ELR (cell line): Measurements from ENCODE around the gene TCF4.

Experiments used
- DNase-seq: peaks from one replicate; pipeline ENCODE4 v3.0.0-alpha.2; 2015; ENCODE audit warnings: low read depth

TCF4 gene

DNA sequence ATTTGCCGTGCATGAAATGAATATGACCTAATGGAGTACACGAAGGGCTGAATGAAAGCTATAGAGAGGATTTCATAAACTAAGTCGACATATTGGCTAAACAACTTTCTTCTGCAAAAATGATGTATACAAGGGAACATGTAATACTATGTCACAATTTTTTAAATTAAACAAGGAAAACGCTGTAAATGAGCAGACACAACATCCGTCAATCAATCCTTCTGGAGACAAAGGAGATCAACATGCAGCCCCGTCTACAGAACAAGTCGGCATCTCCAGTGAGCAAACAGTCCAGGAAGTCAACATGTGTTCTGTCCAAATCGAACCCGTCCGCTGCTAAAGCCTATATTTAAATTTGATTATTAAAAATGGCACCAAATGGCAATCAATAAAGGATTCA, 180.8 kb downstream of the TCF4 start:
- no peak for DNase-seq

DNA sequence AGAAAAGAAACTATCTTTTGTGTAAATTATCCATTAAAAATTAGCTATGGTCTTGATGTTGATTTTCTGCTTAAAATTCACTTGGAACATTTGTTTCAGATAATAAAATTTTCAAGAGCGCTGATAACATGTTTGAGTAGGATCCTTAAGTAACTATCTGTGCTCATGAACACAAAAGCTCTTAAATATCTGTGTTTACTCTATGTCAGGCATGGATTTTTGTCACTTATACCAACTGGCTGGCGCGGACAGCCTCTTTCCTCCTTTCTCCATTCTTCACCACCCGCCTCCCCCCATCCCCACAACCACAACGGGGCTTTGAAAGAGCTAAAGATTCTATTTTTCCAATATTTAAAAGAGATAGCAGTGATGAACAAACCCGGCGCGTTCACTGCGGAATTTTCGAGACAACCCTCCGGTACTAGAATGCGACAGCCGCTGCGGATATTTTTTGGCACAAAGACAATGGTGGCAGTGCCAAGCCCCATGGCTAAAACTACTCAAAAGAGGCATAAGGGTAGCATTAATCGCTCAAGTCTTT, 181.5 kb downstream of the TCF4 start:
- DNase-seq = no peak

DNA sequence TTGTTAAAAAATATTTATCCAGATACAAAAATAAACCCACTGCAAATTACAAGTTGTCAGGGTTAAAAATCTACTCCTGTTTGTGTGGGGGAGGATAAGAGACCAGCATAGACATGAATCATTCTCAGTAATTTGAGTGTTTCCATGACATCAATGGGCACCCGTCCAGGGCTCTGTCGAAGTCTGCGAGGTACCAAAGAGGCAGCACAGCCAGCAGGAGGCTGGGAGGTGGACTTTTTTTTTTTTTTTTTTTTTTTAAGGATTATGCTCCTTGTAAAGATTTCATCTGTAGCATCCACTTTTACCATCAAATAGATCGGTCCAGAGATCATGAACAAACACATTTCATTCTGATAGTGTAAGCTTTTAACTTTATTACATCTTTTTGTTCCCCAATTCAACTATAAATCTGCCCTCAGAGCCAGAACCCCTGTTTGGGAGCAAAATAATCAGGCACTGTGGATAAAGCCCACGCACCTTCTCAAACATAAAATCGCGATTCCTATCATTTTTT, 182.0 kb downstream of the TCF4 start:
- DNase-seq = peak; percentile 95

DNA sequence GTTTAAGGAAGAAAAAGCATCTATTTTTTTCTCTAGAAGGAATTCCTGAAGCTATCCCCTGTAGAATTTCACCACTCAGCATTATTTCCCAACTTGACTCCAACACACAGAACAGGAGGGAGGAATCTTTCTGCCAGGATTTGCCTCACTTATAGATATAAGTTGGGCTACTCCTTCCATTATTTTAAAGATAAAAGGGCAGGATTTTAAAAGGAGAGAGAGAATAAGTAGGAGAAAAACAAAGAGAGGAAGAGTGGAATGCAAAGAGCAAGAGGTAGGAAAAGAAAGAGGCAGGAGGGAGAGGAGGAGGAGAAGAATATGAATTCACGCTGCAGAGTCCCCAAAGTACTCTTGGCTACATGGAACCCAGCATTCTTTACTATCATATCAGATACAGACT, 182.5 kb downstream of the TCF4 start:
- no peak for DNase-seq

DNA sequence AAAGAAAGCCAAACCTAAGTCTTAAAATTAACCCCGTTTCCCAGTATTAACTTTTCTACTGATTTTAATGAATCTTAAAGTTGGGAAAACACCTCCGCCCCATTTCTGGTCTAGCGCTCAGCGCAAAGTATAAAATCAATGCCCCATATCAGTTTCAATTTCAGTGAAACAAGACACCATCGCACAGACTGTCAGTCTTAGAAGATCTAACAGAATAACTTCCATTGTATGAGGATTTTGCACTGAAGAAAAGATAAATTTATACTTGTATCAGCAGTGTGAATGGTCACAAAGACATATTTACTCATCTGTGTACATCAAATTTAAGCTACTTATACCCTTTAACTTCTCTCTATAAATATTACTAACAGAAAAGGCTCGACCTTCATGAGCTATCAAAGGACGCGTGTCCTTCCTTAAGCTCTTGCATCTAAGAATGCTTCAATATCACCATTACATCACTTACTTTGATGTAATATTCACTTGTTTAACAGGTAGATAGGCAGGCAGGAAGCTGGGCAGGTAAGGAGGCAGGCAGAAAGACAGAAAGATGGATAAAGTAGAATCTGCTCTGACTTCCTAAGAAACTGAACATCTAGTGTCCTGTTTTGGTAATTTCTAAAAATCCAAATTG, 183.0 kb downstream of the TCF4 start:
- DNase-seq = no peak

DNA sequence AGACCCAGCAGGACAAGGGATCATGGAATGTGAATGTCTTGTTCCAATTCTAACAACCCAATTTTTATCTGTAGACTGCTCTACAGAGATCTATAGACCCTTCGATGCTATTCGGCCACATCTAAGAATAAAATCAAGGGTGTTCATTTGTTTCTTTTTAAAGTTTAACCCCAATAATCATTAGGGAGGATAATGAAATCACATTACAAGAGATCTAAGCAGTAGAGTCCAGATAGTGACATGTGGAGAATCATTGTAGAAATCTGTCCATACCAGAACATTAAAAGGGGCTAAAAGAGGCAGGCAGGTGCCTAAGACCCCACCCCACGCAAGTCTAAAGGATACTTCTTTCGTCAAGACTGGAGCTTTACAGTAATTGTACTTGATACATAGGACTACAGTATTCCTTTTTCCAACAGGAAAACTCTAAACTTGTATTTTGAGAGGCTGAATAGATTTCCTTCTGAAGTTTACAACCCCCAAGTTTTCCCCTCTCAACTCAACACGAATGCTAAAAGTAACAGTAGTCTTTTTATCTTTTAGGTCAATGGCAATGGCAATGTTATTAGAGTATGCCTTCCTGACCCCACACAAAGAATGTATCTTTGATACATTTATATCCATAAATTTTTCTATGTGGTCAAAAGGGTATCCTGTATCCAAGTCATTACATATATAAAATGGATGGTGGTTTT, 183.7 kb downstream of the TCF4 start:
- DNase-seq = no peak

DNA sequence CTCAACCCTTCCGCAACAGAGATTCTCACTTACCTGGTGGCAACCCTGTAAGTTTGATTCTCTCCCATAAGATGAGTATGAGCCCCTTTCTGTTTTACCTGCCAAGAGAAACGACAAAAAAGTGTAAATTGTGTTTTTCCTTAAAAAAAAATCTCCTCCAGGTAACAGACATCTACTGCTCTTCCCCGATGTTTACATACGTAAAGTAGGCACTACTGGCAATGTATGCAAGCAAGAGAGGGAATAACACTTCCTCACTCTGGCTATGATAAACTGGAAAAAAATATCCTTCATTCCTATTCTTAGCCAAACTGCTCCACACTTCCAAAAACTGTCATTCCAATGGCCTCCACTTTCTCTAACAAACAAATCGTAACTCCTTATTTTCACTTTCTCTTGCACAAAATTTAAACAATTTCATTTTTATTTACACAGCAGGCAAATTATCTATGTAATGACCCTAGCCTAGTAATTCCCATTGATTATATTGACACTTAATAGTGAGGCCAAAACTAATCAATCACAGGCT, 184.5 kb downstream of the TCF4 start:
- no peak for DNase-seq

DNA sequence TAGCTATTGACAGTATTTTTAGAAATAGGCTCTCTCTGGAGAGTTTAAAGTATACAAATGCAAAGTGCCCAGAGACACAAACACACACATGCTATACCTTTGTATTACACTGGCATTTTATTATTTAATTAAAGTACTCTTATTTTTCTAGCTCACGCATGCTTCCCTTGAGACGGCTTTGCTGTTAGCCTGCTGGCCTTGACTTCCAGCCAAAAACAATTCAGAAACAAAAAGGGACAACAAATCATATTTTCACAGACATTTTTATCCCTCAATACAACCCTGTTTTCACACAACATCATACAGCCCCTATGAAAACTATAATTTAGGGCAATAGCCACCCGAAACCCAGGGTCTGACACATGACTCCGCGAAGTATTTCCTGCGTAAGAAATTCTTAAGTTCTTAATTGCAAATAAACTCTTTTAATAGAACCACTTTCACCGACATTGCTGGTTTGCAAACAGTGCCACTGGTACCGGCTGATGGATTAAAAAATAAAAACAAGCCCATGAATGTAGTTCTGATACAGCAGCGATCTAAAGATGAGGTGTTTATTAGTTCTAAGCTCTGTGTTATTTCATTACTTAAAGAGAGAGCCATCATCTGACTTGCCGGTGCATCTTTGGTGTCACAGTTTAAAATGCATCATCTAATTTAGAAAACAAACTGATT, 185.1 kb downstream of the TCF4 start:
- peak; percentile 34 for DNase-seq

DNA sequence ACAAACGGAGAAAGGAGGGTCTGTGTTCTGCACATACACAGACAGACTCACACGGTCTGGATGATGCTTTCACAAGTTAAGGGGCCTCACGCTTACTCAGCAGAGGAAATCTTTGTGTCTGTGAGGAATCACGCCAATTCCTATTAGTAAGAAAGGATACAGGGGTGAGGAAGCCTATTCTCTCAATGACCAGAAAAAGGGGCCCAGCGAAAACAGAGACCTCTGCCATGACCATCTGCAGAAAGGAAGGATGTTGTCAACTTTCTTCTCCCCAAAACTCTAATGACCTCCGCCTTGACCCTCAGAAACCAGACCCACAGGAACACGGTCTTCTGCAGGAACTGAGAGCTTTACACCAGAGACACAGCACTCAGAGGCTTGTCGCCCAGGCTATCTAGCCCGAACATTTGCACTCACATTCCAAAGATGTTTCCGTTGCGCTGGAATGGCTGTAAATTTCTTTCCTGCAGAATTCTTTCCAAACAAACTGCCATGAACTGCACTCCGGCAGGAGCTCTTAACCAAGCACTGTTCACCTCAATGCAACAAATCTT, 186.3 kb downstream of the TCF4 start:
- peak; percentile 86 for DNase-seq

DNA sequence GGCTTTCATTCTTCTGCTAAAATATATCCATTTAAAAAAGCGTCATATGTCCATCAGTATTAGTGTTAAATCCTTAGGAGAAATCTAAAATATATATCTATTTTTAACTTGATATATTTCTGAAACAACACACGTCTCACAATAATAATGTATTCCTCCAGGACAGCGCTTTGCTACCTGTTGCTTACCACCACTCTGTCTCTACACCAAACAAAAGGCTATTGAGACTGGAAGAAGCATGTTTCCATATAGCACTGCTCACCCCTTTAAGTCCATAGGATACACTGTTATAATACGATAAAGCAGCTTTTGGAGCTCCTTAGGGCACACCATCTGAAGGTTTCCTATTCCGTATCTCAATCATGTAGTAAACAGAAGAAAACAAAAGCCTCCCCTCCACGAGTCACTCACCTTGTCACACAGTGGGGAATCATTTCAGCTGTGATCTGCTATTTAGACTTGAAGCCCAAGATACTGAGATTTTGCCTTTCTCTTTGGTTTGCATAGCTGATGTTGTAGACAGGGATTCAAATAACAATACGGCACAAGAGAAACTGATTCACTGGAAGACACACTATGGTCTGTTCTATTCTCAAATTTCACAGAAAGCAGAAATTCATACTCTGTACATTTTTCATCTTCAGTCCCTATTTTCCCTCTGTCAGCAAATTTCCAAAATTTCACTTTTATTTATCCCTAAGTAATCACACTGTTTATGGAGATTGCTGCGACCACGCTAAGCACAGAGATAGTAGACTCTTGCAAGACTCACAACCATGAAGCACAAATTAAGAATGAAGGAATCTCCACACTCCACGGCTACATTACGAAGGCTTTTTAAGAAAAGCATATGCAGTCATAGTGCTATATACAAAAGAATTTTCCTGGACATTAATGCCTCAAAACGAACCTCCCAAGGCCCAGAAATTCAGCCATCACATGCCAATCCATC, 187.1 kb downstream of the TCF4 start:
- peak; percentile 29 for DNase-seq

DNA sequence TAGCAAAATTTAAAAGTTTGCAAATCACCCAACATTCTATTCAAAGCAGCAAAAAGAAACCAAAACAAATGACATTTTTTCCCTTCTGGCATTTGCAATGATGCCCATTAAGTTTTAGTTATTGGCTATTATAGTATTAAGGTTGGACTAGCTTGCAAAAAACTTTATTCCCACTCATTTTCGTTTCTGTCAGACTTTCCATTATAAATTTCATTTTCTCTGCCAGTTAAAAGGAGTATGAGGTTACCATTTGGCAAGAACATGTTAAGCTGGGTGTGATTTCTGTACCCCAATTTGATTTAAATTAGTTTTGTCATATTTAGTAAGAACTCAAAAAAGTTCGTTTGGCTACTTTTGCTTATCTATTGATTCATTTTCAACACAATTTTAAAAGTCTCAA, 187.9 kb downstream of the TCF4 start:
- DNase-seq = no peak

DNA sequence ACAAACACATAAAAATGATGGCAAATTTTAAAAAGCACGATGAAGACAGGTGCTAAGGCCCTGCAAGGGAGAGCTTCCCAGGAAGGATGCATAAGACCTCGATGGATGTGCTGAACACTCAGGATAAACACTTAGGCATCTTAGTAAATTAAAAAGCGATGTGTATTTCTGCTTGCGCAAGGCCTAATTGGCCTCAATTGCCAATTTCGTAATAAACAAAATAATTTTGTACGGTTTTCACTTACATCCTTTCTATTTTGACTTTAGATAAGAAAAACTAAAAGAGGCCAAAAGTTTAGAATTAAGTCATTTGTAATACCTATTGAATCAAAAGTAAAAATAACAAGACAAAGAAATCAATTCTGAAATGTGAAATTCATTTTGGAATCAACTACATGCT, 189.1 kb downstream of the TCF4 start:
- DNase-seq = no peak

DNA sequence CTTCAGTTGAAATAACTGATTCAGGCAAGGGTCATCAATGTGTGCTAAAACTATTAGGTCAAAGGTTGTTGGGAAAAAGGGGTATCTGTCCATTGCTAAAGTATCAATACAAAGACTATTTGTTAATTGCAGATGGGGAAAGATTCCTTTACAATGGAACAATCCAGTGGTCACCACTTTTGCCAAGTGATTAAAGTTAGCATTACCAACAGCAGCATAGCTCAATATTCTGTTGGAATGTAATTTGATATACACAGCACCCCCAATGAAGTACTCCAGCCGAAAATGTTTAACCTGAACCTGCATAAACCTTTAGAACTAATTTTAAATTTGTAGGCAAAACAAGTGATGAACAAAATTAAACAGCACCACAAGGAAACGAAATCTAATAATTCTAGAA, 191.0 kb downstream of the TCF4 start:
- no peak for DNase-seq

DNA sequence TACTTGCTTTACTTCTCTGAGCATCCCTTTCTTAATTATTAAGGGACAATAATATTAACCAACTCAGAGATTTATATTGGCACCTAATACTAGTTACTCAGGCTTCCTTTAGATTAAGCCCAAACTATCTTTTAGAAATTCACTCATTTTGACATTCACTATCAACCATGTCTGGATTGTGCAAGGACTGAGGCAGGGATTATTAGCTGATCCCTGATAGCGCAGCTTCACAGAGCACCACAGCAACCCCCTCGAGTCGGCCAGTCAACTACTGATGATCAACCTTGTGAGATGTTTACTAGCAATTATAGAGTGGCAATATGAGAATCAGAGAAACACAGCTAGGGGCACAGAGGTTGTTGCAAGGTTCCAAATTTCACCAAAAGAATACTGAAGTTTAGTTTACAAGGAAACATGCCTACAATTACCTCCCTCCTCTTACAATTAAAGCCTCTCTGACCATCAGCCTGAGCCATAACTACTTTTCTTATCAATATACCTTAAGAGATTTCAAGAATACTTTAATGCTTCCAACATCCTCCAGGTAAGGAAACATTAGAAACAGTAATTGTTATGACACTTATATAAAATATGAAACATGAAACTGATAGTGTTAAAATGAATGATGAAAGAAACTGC, 191.6 kb downstream of the TCF4 start:
- no peak for DNase-seq

DNA sequence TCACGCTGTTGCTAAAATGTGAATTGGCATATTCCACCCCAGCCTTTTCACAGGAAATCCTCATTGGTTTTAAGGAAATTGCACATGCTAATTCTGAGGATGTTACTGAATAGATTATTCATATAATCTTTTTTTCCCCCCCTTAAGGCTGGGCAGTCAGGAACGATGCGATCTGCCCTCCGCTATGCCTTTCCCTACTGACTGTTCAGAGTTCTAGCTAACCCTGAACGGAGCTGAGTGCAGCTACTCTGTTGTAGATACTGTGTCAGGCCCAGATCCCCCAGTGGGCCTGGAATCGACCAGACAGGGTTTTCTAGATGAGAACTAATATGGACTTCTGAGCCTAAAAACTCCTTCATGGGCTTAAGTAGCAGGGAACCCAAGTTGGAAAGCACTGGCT, 192.2 kb downstream of the TCF4 start:
- no peak for DNase-seq

DNA sequence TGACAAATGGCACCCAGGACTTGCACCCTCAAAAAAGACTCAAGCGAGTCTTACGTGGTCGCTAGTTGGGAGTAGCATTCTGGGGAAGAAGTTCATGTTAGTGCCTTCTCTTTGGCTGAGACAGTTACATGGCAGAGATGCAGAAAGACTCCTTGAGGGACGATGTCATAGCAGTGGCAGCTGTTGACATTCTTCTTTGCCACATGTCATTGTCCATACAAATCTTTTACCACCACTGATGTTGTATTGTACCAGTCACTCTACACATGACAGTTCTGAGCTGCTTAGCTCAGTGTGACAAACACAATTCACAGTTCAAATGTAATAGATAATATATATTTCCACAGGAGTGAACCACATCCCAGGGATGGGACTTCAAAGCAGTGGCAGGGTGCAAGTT, 197.1 kb downstream of the TCF4 start:
- no peak for DNase-seq

DNA sequence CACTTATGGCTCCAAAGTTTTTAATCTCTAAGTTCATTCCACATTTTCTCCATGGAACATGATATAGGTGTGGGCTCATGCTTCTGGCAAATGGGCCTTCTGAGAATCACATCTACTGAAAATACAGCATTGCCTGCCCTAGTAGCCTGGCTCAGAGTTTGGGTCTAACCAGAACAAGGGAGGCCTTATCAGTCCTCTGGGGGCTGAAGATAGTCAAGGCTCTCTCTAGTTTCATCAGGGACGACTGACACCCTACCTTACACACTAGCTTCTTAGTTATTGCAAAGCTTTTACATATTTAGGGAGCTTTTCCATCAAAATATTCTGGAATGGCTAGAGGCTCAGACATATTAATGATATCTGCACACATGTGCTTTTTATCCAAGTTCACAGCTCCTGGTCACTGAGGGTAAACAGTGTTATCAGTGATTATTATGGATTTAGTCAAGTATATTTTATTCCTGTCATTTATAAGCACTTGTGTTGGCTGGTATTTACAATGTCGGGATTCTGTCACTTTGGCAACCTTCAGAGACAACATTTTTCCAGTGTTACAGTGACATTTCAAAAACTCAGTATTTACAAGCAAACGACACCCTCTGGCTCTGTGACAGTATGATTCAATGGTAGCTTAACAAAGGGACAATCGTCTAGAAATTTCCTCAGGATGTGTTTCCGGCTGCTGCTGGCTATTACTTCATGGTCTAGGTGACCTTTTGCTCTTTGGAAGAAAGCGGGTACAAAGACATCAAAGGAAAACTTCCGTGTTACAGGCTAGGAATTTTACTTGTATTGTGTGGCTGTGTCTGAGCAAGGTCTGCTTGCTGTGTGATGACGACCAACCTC, 200.6 kb downstream of the TCF4 start:
- DNase-seq = no peak

DNA sequence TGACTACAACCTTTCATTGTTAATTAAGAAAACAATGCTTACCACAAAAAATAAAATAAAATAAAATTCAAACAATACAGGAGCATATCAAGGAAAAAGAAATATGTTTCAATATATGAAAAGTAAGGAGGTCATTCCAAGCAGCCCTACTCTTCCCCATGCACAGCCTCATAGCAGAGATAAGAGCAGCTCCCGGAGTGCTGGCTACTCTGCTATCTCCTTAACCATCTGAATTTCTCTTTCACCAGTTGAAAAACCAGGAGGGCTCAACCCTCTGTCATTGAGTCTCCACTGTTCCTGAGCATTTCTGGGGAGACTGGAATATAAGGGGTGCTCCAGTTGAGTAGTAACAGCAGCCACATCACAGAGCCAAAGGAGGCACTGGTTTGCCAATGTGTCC, 201.4 kb downstream of the TCF4 start:
- DNase-seq = no peak

DNA sequence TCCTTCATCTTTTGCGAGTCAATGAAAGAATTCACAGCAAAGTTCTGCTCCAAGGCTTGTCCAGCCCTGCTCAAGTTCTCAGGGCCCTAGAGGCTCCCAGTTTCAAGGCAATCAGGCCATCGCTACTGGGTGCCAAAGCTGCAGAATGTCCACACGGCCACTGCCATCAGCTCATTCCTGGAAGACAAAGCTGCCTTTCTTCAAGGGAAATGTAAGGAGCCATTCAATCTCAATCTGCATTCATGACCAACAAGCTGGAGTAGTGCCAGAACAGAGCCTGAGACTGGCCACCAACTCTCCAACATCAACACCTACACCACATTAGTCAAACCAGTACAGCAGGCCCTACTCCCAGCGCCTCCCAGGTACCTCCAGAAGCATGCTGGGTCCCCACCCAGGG, 202.2 kb downstream of the TCF4 start:
- no peak for DNase-seq
